KMS-11 (cell line): ENCODE data around the gene SRRM5.

Experiments used
- H2AFZ ChIP-seq: fragments of 200-600 bp; sonication (generic); 2 replicates; pipeline ENCODE4 v1.6.1; 2016; ENCODE audit warnings: antibody characterized with exemption, mixed run types, low read depth
- H3K27ac ChIP-seq: fragments of 200-600 bp; sonication (generic); 2 replicates; pipeline ENCODE4 v1.6.1; 2016; ENCODE audit warnings: mild to moderate bottlenecking, mixed run types
- H3K27me3 ChIP-seq: fragments of 200-600 bp; sonication (generic); 2 replicates; pipeline ENCODE4 v1.6.1; 2017; ENCODE audit warnings: mild to moderate bottlenecking, low read depth, mixed run types, moderate library complexity; ENCODE audit not compliant: insufficient read depth
- H3K36me3 ChIP-seq: fragments of 200-600 bp; sonication (generic); 2 replicates; pipeline ENCODE4 v1.6.1; 2017; ENCODE audit warnings: mild to moderate bottlenecking, mixed run types; ENCODE audit not compliant: insufficient read depth
- H3K4me1 ChIP-seq: fragments of 200-600 bp; sonication (generic); 2 replicates; pipeline ENCODE4 v1.6.1; 2016; ENCODE audit warnings: mild to moderate bottlenecking, low read depth, mixed run types; ENCODE audit not compliant: poor library complexity, severe bottlenecking
- H3K4me2 ChIP-seq: fragments of 200-600 bp; sonication (generic); 2 replicates; pipeline ENCODE4 v1.7.0; 2016; ENCODE audit warnings: mild to moderate bottlenecking, mixed run types
- H3K4me3 ChIP-seq: fragments of 200-600 bp; sonication (generic); IDR thresholded peaks from 2 replicates; pipeline ENCODE4 v1.6.1; 2017; ENCODE audit warnings: low read depth, low read length, mixed read lengths; ENCODE audit not compliant: insufficient read depth
- H3K79me2 ChIP-seq: fragments of 200-600 bp; sonication (generic); 2 replicates; pipeline ENCODE4 v1.6.1; 2016; ENCODE audit warnings: low read depth, mixed run types; ENCODE audit not compliant: insufficient read depth
- H3K9ac ChIP-seq: fragments of 200-600 bp; sonication (generic); 2 replicates; pipeline ENCODE4 v1.6.1; 2016; ENCODE audit warnings: mild to moderate bottlenecking, mixed run types
- H4K20me1 ChIP-seq: fragments of 200-600 bp; sonication (generic); 2 replicates; pipeline ENCODE4 v1.6.1; 2016; ENCODE audit warnings: mild to moderate bottlenecking, mixed run types; ENCODE audit not compliant: insufficient read depth
- TF ChIP-seq, protein P1 (sequence below): fragments of 200-600 bp; sonication (generic); conservative IDR thresholded peaks from 2 replicates; pipeline ENCODE4 v1.6.1; 2017; ENCODE audit warnings: low read depth, mild to moderate bottlenecking, antibody characterized with exemption, low read length, moderate library complexity, mixed read lengths

The SRRM5 gene

DNA sequence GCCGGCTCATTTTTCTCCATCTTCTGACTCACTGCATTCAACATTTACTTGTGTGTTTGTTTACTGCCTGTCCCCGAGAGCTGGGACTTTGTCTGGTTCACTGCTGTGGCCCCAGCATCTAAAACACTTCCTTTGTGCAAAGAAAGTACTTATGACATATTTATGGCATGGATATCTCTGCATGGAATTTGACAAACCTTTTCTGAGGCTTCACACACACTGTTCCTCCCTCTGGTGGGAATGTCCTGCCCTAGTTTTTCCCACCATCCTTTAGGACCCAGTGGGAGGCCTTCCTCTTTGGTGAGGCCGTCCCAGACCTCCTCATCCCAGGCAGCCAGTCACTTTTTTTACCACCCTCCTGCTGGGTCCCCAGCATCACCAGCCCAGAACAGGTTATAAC is 1.4 kb upstream of the SRRM5 start:
- Histone ChIP-seq H3K27me3 (no peaks in the 10 kb centered on the region), H3K4me3 (no peak overlapping the region), H3K9ac (no peak overlapping the region), H3K4me2 (no peak overlapping the region), H3K4me1 (no peaks in the 10 kb centered on the region), H3K36me3 (no peaks in the 10 kb centered on the region; the same call in 1 of the 2 replicates), H3K27ac (no peak overlapping the region), H2AFZ (no peak overlapping the region), H4K20me1 (no peaks in the 10 kb centered on the region), H3K79me2 (no peaks in the 10 kb centered on the region; the same call in 1 of the 2 replicates)
- TF ChIP-seq, protein P1, sequence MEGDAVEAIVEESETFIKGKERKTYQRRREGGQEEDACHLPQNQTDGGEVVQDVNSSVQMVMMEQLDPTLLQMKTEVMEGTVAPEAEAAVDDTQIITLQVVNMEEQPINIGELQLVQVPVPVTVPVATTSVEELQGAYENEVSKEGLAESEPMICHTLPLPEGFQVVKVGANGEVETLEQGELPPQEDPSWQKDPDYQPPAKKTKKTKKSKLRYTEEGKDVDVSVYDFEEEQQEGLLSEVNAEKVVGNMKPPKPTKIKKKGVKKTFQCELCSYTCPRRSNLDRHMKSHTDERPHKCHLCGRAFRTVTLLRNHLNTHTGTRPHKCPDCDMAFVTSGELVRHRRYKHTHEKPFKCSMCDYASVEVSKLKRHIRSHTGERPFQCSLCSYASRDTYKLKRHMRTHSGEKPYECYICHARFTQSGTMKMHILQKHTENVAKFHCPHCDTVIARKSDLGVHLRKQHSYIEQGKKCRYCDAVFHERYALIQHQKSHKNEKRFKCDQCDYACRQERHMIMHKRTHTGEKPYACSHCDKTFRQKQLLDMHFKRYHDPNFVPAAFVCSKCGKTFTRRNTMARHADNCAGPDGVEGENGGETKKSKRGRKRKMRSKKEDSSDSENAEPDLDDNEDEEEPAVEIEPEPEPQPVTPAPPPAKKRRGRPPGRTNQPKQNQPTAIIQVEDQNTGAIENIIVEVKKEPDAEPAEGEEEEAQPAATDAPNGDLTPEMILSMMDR, result no peak

DNA sequence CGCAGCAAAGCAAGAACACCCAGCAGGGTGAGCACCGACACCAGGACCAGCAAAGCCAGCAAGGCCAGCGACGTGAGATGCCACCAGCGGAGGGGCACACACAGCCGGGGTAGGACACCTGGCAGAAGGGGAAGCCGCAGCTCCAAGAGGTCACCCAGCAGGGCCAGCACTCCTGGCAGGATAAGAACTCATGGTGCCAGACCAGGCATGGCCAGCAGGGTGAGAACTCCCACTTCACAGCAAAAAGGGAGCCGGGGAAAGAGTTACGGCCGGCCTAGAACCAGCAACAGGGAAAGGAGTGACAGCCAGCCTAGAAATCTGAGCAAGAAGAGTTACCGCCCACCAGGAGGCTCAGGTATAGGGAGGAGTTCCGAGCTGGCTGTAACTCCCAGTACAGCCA is 486 bp downstream of the SRRM5 start:
- Histone ChIP-seq H3K4me2 (no peak overlapping the region), H3K27me3 (no peaks in the 10 kb centered on the region), H2AFZ (no peak overlapping the region), H3K9ac (no peak overlapping the region), H3K4me3 (no peak overlapping the region), H3K79me2 (peaks cover 1% of the 10 kb centered on the region; the same call in 1 of the 2 replicates), H4K20me1 (no peaks in the 10 kb centered on the region), H3K27ac (no peak overlapping the region), H3K36me3 (no peaks in the 10 kb centered on the region; the same call in 1 of the 2 replicates), H3K4me1 (no peaks in the 10 kb centered on the region)
- TF ChIP-seq, protein P1, result no peak

DNA sequence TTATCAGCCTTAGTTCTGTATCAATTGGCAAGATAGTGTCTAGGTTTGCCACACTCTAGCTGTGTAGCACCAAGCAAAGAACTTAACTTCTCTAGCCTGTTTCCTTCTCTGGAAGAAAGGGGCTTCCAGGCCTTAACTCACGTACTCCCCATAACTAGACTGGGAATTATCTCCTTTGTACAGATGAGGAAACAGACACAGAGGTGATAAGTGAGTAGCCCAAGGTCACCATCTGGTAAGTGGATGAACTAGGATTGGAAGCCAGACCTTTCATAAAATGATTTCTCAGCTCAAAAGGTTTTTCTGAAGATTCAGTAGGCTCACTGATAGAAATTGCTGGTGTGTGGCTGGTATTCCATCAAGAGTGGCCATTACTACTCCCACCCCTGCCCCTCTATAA is 4.4 kb downstream of the SRRM5 start:
- peaks cover 12% of the 10 kb centered on the region for H3K4me1 ChIP-seq
- H4K20me1 ChIP-seq, result no peaks in the 10 kb centered on the region
- no peak overlapping the region for H3K27ac ChIP-seq

DNA sequence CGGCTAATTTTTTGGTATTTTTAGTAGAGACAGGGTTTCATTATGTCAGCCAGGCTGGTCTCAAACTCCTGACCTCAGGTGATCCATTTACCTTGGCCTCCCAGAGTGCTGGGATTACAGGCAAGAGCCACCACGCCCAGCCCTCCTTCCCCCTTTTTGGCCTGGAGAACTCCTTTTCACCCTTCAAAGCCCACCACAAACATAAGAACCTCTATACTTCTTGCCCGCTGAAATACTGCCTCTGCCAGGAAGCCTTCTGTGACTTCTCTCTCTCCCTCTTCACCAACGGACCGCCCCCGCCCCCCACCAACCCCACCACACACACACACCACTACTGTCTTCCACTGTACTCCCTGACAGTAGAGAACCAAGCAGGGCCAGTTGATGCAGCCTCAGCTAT is 5.1 kb downstream of the SRRM5 start:
- Histone ChIP-seq H4K20me1 (no peaks in the 10 kb centered on the region), H3K9ac (no peak overlapping the region), H3K4me2 (no peak overlapping the region), H3K4me3 (no peak overlapping the region), H3K27ac (no peak overlapping the region), H3K4me1 (peaks cover 12% of the 10 kb centered on the region), H3K36me3 (no peaks in the 10 kb centered on the region; the same call in 1 of the 2 replicates), H3K79me2 (peaks cover 13% of the 10 kb centered on the region; the same call in 1 of the 2 replicates), H2AFZ (no peak overlapping the region), H3K27me3 (no peaks in the 10 kb centered on the region)
- TF ChIP-seq, protein P1, result no peak

More for the DNA sequence above, 4.4 kb downstream of the SRRM5 start:
- Histone ChIP-seq H3K9ac (no peak overlapping the region), H3K79me2 (peaks cover 13% of the 10 kb centered on the region; the same call in 1 of the 2 replicates), H2AFZ (no peak overlapping the region), H3K27me3 (no peaks in the 10 kb centered on the region), H3K4me2 (no peak overlapping the region), H3K36me3 (no peaks in the 10 kb centered on the region; the same call in 1 of the 2 replicates), H3K4me3 (no peak overlapping the region)
- TF ChIP-seq, protein P1, result no peak
